HG02759 (cell line): Measurements from ENCODE around the gene RGS3.

Source experiments
- ATAC-seq: cut with Tn5 transposase; IDR thresholded peaks from one replicate; pipeline ENCODE4 v1.9.1; 2021; ENCODE audit warnings: mild to moderate bottlenecking, moderate library complexity; ENCODE audit not compliant: unreplicated experiment

The RGS3 gene

GRCh38 chr9:113528088-113528487 is 64.6 kb downstream of the RGS3 start:
- ATAC-seq = no peak

- ATAC-seq = no peak
Observed at GRCh38 chr9:113528811-113529210, 65.3 kb downstream of the RGS3 start.

DNA sequence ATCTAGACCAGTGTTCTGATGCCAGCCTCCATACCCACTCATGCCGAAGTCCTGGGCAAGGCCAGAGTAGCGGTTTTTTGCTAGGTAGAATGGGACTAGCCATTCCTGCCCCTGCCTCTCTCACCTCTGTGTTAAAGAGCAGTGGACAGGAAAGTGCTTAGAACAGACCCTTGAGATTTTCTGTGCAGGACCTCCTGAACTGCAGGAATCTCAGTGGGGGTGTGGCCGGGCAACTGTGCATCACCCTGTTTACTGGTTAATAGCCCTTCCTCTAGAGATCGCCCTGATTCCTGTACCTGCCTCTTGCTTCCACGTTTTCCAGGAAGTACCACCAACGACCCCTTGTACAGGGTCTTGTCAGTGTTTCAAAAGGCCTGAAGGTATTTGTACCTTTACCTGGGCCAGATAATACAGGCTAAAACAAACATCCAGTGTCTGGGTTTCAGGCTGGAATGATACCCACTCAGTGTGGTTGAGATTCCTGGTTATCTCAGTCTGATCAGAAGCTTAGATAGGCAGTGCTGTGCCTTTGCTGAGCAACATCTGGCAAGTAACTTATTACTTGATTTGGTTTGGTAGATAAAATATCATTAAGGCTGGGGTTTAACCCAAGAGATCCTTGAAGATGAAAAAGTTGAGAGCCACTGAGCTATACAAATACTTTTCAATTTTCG is 65.9 kb downstream of the RGS3 start:
- no peak for ATAC-seq

GRCh38 chr9:113530022-113530635 is 66.6 kb downstream of the RGS3 start:
- ATAC-seq = no peak

GRCh38 chr9:113530942-113531341 is 67.4 kb downstream of the RGS3 start:
- no peak for ATAC-seq

- no peak for ATAC-seq
Observed at GRCh38 chr9:113531919-113532808, 68.6 kb downstream of the RGS3 start.

- no peak for ATAC-seq
Observed at GRCh38 chr9:113532809-113533190, 69.3 kb downstream of the RGS3 start.

DNA sequence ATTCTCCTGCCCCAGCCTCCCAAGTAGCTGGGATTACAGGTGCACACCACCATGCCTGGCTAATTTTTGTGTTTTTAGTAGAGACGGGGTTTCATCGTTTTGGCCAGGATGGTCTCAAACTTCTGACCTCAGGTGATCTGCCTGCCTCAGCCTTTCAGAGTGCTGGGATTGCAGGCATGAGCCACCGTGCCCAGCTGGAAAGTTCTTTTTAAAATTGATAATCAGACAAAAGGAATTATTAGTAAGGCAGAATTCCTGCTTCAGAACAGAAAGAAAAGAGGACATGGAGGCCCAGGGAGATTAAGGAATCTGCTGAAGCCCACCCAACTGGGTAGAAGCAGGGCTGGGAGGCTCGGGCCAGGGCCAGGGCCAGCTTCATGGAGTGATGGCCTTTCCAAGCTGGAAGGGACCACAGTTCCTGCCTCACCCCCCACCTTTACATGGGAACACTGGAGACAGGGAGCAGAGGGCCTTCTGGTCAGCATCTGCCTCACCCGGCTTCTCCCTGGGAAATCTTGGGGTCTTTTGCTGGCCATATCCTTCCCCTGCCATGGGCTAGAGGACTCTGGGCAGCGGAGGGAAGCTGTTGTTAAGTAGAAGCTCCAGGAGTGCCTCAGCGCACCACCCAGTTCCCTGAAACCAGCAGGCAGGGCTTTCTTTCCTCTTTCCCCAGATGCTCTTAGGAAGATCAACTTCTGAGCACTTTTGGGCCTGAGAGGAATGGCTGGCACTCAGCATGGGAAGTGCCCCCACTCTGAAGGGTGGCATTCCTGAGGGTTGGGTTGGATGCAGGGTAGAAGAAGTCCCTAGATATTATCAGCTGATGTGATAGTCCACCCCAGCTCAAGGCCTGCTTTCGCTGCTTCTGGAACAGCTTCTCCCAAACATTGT is 70.1 kb downstream of the RGS3 start:
- ATAC-seq = no peak

GRCh38 chr9:113535756-113536155 is 72.2 kb downstream of the RGS3 start:
- no peak for ATAC-seq

- no peak for ATAC-seq
Observed at GRCh38 chr9:113536166-113536482, 72.6 kb downstream of the RGS3 start.

DNA sequence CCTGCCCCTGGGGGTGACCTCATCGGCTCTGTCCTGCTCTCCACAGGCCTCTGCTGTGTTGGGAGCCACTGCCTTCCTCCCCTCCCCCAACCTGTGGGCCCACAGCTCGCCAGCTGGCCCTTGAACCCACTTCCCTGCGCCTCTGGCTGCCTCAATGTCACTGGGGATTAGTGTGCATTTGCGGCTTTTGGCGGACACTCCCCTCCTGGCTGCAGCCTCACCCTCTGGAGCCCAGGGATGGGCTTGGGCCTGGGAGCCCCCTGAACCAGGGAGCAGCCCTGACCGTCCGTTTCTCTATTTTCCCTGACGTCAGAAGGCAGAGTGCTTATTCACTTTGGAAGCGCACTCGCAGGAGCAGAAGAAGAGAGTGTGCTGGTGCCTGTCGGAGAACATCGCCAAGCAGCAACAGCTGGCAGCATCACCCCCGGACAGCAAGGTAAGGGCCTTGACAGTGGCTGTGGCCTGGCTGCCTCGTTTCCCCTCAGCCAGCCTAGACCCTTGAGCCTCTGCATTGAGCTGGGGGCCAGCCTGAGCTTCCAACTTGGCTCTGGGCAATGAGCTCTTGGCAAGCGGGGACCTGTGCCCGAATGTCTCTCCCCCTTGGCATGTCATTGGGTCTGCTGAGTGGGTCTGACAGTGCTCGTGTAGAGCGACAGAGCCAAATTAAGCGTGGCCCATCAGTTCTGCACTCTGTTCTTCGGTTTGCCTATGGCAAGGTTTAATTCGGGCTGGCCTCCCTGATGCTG is 73.1 kb downstream of the RGS3 start:
- ATAC-seq = no peak

DNA sequence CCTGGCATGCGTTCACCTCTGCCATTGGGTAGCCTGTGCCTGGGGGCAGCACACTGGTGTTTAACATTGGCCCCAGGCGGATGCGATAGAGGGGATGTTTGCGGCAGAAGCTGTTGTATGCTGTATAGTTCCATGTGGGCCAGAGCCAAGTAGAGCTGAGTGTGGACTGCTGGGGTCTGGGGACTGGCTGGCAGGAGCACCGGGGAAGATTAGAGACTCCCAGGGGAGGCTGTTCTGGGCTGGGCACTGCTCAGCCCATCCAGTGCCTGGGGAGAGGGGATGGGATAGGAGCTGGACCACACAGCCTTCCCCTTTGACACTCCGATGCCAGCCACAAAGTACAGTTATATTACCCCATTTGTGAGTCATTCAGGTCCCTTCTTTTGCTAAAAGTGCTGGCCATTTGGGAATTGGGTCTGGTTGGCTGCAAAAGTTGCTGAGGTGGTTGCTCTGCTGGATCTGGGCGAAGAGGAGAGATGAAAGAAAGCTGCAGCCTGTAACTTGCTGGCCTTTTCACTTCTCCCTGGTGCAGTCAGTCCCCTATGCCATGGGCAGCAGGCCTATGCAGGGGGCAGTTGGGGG is 73.8 kb downstream of the RGS3 start:
- ATAC-seq = no peak

- no peak for ATAC-seq
Observed at GRCh38 chr9:113538131-113538530, 74.6 kb downstream of the RGS3 start.

DNA sequence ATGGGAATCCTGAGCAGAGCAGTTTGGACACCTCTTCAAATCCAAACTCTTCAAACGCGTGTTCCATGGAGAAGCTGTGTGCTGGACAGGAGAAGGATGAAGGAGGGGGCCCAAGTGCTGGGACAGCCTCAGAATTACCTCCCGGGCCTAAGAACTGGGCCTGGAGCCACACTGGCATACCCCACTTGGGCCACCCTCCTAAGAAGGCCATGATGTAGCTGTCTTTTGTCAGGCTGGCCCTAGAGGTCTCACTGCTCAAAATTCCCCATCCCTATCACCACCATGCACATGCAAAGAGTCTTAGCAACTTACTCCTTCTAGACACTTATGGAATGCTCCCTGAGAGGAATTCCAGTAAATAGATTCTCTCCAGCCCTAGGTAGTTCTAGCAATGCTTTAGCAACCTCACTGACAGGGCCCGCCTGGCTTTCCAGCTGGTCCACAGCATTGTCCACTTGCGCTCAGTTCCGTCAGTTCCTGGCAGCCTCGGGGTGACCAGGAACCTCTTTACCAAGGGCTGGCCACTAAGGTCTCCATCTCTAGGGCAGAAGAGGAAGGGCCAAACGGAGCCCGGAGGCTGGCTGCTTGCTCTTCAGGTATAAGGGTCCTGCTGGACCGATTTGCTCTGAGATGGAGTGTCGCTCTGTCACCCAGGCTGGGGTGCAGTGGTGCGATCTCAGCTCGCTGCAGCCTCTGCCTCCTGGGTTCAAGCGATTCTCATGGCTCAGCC is 75.3 kb downstream of the RGS3 start:
- no peak for ATAC-seq

GRCh38 chr9:113540466-113540865 is 76.9 kb downstream of the RGS3 start:
- no peak for ATAC-seq

DNA sequence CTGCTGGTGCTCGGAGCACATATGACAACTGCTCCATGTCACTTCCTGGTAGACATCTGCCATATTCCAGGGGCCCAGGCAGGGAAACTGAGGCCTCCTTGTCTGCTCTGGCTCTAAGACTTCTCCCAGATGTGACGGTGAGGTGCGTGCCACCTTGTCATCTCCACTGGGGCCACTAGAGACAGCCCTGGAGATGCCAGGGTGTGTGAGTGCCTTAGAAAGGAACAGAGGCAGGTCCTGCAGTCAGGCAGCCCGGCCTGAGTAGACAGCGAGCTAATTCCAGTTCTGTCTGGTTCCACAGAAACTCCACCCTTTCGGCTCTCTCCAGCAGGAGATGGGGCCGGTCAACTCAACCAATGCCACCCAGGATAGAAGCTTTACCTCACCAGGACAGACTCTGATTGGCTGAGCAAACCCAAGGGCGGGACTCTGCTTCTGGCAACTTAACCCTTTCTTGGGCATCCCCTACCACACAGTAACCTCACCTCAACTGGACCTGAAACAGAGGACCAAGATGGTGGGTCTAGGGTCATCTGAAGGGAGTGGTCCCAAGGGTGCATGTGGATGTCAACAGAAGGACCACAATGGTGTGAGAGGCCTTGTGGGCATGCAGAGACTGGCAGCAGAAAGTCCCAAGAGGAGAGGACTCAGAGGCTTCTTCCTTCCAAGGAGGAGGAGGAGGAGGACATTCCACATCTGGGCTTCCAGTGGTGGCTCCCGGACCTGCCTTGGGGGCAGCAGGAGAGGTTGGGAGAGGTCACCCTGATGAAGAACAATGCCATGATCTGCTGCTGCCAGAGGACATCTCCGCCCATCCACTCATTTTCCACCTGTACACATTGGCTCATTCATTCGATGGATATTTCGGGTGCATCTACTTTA is 77.7 kb downstream of the RGS3 start:
- ATAC-seq = no peak

GRCh38 chr9:113542006-113542405 is 78.5 kb downstream of the RGS3 start:
- no peak for ATAC-seq

DNA sequence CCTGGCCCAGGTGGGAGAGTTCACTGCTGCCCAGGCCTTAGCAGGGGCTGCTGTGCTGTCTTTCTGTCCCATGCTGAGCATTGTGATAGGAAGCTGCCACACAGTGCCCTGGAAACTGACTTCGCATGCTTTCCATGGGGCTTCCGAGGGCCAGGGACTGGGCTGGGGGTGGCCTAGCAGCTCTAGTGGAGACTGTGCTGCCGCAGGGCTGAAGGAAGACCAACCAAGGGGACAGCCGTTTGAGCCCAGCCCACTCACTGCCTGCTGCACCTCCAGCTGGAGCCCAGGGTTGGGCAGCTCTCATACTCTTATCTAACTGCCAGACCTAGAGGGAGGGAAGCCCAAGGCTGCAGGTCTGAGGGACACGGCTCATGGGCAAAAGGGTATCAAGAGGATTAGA is 79.2 kb downstream of the RGS3 start:
- no peak for ATAC-seq
